Coronary artery (tissue), 2 donors: ENCODE results near the gene GMDS.
"Not testable (repeated sequence)": the region's sequence is repeated elsewhere in the genome, so short reads cannot be mapped to it uniquely, and the experiment has no call there.

Experiments
- DNase-seq: peaks from one replicate; pipeline ENCODE4 v3.0.0-alpha.2; 2017; ENCODE audit warnings: low spot score
- H3K27ac ChIP-seq, 2 donors: fragments of 200-600 bp; sonication (generic); one replicate each; pipeline ENCODE4 v1.5.1; 2016 to 2019
- H3K4me3 ChIP-seq: fragments of 200-600 bp; sonication (generic); 2 replicates; pipeline ENCODE4 v1.5.1; 2016; ENCODE audit warnings: mild to moderate bottlenecking, moderate library complexity
- CTCF ChIP-seq: fragments of 200-600 bp; sonication (generic); IDR thresholded peaks from one replicate; pipeline ENCODE4 v1.5.1; 2019; ENCODE audit warnings: antibody characterized with exemption

The GMDS gene

GRCh38 chr6:1697688-1698351 is 547.6 kb downstream of the GMDS start:
- Histone ChIP-seq H3K27ac (peak overlapping the region in 1 of 2 donors; percentile 23), H3K4me3 (no peak overlapping the region)
- TF ChIP-seq CTCF: no peak
- DNase-seq: no peak

- DNase-seq: no peak
- no peak for TF ChIP-seq CTCF
- no peak overlapping the region for H3K4me3 ChIP-seq
- H3K27ac ChIP-seq: peak overlapping the region; percentile 42 to 73
Observed at GRCh38 chr6:1696463-1696850, 548.9 kb downstream of the GMDS start.

GRCh38 chr6:1695546-1696462 is 549.6 kb downstream of the GMDS start:
- H3K27ac ChIP-seq: peak overlapping the region; percentile 42 to 73
- no peak overlapping the region for H3K4me3 ChIP-seq
- DNase-seq: no peak
- TF ChIP-seq CTCF: no peak

GRCh38 chr6:1691828-1692227 is 553.6 kb downstream of the GMDS start:
- DNase-seq: not testable (repeated sequence)

GRCh38 chr6:1690656-1691055 is 554.7 kb downstream of the GMDS start:
- H3K27ac ChIP-seq, H3K4me3 ChIP-seq, DNase-seq: not testable (repeated sequence)

More at GRCh38 chr6:1691828-1692227, 553.6 kb downstream of the GMDS start:
- H3K4me3 ChIP-seq, H3K27ac ChIP-seq: not testable (repeated sequence)

- Histone ChIP-seq H3K4me3 (no peak overlapping the region), H3K27ac (no peak overlapping the region)
- DNase-seq: no peak
- TF ChIP-seq CTCF: no peak
Observed at GRCh38 chr6:1689141-1689540, 556.3 kb downstream of the GMDS start.

- TF ChIP-seq CTCF: no peak
- Histone ChIP-seq H3K4me3 (no peak overlapping the region), H3K27ac (no peak overlapping the region)
- no peak for DNase-seq
Observed at GRCh38 chr6:1688396-1688795, 557.0 kb downstream of the GMDS start.

- Histone ChIP-seq H3K27ac (peak overlapping the region in 1 of 2 donors; percentile 13), H3K4me3 (no peak overlapping the region)
- DNase-seq: no peak
- TF ChIP-seq CTCF: no peak
Observed at GRCh38 chr6:1687402-1687801, 558.0 kb downstream of the GMDS start.
